ENCODE results near the gene CACNA1G. TPM values are rescaled to one million over a fixed set of nuclear protein-coding genes. Genes with fewer than 3 reads are reported as not detected.
A peak's percentile ranks its signal among the peaks of the same experiment; 100 is the strongest.

Gene CACNA1G
- total and polyA plus RNA-seq, 9 of the 15 experiments (the other 6 are each of a cell fraction or from before 2014, with no cell fraction given): 0.01 TPM; not detected in 8

GRCh38 chr17:50626037-50626574 lies 65.6 kb downstream of the CACNA1G start:
- in situ Hi-C loops (cut with MboI) (loop anchor here (5.0 kb wide), 1 partner anchor 79 kb away; the partner anchor contains the start of gene SPATA20), intact Hi-C loops (cut with micrococcal nuclease) (loop anchor here (1.0 to 5.0 kb wide), 4 partner anchors 55 to 144 kb away; no protein-coding TSS in a partner anchor)
- H3K4me2 ChIP-seq (ENCODE audit: insufficient read depth, low read length): no peak overlapping the region
- no peaks in the 10 kb centered on the region for H3K9me1 ChIP-seq (ENCODE audit: control insufficient read depth, insufficient read depth, low read length)
- peak overlapping the region in 1 of 2 experiments; percentile 74; a peak in 2 of 4 replicates for H3K9ac ChIP-seq (ENCODE audit: insufficient read depth in 1 of 2, low read depth in 2 of 2, low read length in 2 of 2)
- H2AFZ ChIP-seq (ENCODE audit: low read depth, low read length): peak overlapping the region; percentile 58
- H3K27me3 ChIP-seq (ENCODE audit: control insufficient read depth in 2 of 2, insufficient read depth in 2 of 2, low read length in 2 of 2): peaks cover 18 to 37% of the 10 kb centered on the region in 2 experiments
- H3K27ac ChIP-seq (ENCODE audit: extremely low read depth, low read depth, low read length): no peak overlapping the region
- WGBS (ENCODE audit: insufficient coverage, low coverage, missing lambda C conversion rate): 23% methylated on average over 17 of the region's 19 CpGs
- H3K36me3 ChIP-seq (ENCODE audit: control insufficient read depth, insufficient read depth, low read length): no peaks in the 10 kb centered on the region
- peaks cover 7 to 27% of the 10 kb centered on the region in 2 experiments; a peak in 4 of 5 replicates for H3K4me1 ChIP-seq (replicated peaks in 1 of 2; ENCODE audit: control insufficient read depth in 2 of 2, insufficient read depth in 2 of 2, low read length in 2 of 2)
- DNase-seq (ENCODE audit: extremely low read depth in 1 of 4, low spot score in 3 of 4) (peak; percentile 77 to 87 (median 80)), FAIRE-seq (peak; percentile 86), ATAC-seq (peak; percentile 96)
- ChIA-PET CTCF (ENCODE audit: low intra/inter-chr PET ratio) (interaction anchor here (0.7 to 1.7 kb wide), 4 partner anchors 55 to 143 kb away, joined by 3 to 9 read pairs (median 4); partner anchors contain the start of gene SPATA20), POLR2A (interaction anchor here (0.6 to 1.3 kb wide), 6 partner anchors 11 to 77 kb away, joined by 3 to 7 read pairs (median 4); no protein-coding TSS in a partner anchor)
- no peaks in the 10 kb centered on the region for H3K9me3 ChIP-seq (replicated peaks; ENCODE audit: control insufficient read depth, insufficient read depth, low read depth, low read length)
- H3K79me2 ChIP-seq (ENCODE audit: control insufficient read depth, insufficient read depth, low read length): no peaks in the 10 kb centered on the region
- no peaks in the 10 kb centered on the region for H4K20me1 ChIP-seq (replicated peaks; ENCODE audit: control insufficient read depth, insufficient read depth, low read length)
- no TSS peak for BruUV-seq (replicated peaks)
- no peak overlapping the region for H3K4me3 ChIP-seq
- TF ChIP-seq RAD21 (CRISPR knock-in tag; conservative IDR thresholded peaks at IDR 0.05 in 1 of 2, IDR thresholded peaks at IDR 0.05 in 1 of 2) (peak; percentile 80 to 86), PRDM10 (IDR thresholded peaks at IDR 0.05; ENCODE audit: partially characterized antibody) (no peak), PTRF (tag; IDR thresholded peaks at IDR 0.05) (no peak), HMGN3 (IDR thresholded peaks at IDR 0.05; ENCODE audit: borderline replicate concordance, extremely low read depth, insufficient read length, low read depth, low read length) (peak; percentile 24), AFF1 (IDR thresholded peaks at IDR 0.05; ENCODE audit: low read depth in 1 of 2, partially characterized antibody in 2 of 2) (no peak), TEAD1 (CRISPR knock-in tag; IDR thresholded peaks at IDR 0.05) (0 out of 4 replicates have a peak, but pooled peaks of 1 of the 2 experiments have one; percentile 27), ZNF24 (IDR thresholded peaks at IDR 0.05) (peak; percentile 86), CTCF (IDR thresholded peaks at IDR 0.05 in 2 of 3, conservative IDR thresholded peaks at IDR 0.05 in 1 of 3; ENCODE audit: insufficient read depth in 2 of 3, low read depth in 1 of 3, low read length in 3 of 3) (peak; percentile 81 to 91 (median 86)), RBFOX2 (IDR thresholded peaks at IDR 0.05; ENCODE audit: low read depth, low read length) (no peak)
